GM12864 (cell line): Measurements from ENCODE around the gene FARP1.
"Not testable (repeated sequence)": the region's sequence is repeated elsewhere in the genome, so short reads cannot be mapped to it uniquely, and the experiment has no call there.

Source experiments
- DNase-seq: peaks from one replicate; pipeline ENCODE4 v3.0.0-alpha.2; 2011; ENCODE audit warnings: low read depth
- H3K4me3 ChIP-seq: 2 replicates; pipeline ENCODE4 v1.5.1; 2011; ENCODE audit warnings: mild to moderate bottlenecking, low read depth, low read length, control low read depth
- TF ChIP-seq, protein P1 (sequence below): IDR thresholded peaks from 2 replicates; pipeline ENCODE4 v1.5.1; 2011; ENCODE audit warnings: low read depth, mild to moderate bottlenecking, moderate library complexity, low read length, control low read depth, inconsistent platforms; ENCODE audit errors: missing control alignments

The FARP1 gene

DNA sequence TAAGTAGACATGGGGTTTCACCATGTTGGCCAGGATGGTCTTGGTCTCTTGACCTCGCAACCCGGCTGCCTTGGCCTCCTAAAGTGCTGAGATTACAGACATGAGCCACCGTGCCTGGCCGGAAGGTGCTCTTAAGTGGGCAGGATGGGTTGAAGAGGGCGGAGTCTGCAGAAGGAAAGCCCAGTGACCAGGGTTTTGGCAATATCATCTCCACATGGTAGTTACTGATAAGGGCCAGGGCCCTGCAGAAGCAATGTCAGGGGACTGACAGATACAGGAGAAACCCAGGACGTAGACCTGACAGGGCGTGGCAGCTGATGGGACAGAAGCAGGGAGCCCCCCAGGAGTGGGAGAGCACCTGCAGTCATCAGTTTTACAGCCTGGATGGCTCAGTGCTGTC is 79.9 kb downstream of the FARP1 start:
- DNase-seq, result no peak

DNA sequence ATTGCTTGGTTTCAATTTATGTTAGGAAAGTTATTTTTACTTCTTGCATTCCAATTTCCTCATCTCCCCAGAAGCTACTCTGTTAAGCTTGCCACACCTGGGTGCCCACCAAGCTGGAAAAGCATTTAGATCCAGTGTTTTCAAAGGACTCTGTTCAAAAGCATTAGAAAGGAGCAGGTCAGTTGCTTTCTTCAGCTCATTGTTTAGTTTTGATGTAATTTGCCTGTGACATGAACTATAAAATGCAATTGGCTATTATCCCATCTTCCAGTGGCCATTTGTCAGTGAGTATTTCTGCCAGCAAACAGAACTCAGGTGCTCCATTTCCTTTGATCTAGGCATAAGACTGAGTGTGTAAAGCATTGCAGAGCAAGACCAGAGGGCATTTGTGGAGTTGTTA is 80.8 kb downstream of the FARP1 start:
- TF ChIP-seq, protein P1, sequence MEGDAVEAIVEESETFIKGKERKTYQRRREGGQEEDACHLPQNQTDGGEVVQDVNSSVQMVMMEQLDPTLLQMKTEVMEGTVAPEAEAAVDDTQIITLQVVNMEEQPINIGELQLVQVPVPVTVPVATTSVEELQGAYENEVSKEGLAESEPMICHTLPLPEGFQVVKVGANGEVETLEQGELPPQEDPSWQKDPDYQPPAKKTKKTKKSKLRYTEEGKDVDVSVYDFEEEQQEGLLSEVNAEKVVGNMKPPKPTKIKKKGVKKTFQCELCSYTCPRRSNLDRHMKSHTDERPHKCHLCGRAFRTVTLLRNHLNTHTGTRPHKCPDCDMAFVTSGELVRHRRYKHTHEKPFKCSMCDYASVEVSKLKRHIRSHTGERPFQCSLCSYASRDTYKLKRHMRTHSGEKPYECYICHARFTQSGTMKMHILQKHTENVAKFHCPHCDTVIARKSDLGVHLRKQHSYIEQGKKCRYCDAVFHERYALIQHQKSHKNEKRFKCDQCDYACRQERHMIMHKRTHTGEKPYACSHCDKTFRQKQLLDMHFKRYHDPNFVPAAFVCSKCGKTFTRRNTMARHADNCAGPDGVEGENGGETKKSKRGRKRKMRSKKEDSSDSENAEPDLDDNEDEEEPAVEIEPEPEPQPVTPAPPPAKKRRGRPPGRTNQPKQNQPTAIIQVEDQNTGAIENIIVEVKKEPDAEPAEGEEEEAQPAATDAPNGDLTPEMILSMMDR, result no peak
- no peak overlapping the region for H3K4me3 ChIP-seq
- DNase-seq, result no peak

More for the DNA sequence above, 79.9 kb downstream of the FARP1 start:
- TF ChIP-seq, protein P1, result no peak
- no peak overlapping the region for H3K4me3 ChIP-seq

DNA sequence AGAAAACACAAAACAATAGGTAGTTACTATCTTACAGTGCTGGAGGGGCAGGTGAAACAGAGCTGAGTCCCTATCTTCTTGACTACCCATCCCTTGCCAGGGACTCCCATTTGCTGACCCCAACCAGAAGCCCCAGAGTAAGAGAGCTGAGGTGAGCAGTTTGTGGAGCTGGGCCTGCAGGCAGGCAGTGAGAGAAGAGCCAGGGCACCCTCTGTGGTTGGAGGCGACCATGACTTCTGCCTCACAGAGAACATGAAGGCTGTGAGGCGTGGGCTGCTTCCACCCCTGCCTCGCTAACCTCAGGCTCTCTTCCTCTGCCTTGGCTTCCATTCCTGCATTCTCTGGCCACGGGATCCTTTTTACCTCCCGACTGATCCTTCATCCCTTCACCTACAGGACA is 81.7 kb downstream of the FARP1 start:
- TF ChIP-seq, protein P1, result no peak
- no peak overlapping the region for H3K4me3 ChIP-seq
- DNase-seq, result no peak

DNA sequence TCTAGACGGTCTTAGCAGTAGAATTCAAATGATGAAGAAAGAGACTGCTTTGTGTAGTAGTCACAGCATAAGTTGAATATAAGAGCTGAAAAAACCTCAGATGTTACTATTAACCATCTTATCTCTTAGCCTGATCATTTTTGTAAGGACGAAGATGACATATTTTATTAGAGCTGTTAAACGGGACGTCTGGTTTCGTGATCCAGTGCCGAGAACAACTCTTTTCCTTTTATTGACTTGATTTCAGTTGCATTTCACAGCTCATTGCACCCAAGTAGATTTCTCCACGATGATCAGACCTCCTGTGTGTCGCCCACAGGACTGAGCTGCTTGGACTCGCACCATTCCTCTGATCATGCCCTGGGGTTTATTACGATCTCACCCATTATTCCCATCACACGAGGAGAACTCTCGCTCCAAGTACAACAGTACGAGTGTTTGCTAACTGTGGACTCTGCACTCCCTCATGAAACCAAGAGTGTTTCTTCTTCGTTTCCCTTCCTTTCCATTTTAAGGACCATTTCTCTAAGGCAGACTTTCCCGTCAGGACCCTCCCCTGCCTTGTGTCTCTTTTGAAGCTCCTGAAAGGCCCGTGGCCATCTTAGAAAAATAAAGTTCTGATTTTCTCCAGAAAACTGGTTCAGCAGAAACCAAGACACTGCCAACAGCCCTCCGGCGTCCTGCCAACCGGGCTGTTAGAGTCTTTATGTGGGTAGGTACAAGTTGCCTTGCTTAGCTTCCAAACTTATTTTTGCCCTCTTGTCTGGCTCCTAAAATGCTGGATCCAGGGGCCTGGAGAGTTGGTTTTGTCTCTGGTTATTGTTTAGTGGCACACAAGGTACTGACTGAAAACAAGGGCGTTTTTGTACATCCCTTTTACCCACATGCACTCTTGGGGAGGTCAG is 82.4 kb downstream of the FARP1 start:
- DNase-seq, result no peak
- no peak overlapping the region for H3K4me3 ChIP-seq
- TF ChIP-seq, protein P1, result no peak

DNA sequence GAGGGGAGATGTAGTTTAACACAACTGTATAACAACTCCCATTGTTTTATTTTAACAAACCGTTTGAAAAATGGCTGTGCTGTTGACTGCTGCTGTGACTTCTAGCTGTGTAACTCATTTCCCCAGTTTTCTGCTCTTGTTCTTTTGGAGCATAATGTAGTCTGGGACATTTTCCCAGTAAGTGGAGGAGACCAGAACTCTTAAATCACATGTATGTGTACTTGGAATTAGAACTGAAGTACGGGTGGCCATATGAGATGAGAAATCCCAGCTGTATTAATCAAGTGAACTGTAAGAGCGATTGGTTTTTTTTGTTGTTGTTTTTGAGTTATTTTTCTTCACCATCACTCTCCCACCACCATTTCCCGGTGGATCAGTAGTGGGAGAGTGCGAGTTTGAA is 83.6 kb downstream of the FARP1 start:
- no peak for DNase-seq
- no peak overlapping the region for H3K4me3 ChIP-seq
- TF ChIP-seq, protein P1, result no peak

DNA sequence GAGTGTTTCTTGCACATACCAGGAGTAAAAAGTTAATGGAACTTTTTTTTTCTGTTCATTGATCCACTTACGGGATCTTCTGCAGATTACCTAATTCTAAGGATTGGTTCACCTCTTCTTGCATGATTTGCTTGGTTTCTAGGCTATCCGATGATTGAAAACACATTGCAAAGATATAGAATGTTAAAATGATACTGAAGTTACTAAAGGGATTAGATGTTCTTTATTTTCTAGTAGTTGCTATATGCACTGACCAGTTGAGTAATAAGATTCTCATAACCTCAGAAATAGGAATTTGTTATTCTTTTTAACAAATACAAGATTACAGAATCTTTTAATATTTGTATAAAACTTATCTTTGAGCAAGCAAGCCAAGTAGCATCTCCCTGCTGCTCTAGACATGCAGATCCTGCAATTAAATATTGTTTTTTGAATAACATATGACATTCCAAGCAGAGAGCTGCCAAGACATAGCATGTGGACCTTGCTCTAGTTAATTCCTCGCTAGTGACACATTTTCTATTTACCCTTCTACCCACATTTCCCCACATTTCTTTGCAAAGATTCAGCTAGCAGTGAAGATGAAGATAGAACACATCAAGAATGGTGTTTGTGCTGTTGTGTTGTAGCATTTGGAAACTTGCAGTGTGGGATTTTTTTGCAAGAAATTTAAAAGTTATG is 85.9 kb downstream of the FARP1 start:
- no peak for DNase-seq
- no peak overlapping the region for H3K4me3 ChIP-seq
- TF ChIP-seq, protein P1, result no peak

DNA sequence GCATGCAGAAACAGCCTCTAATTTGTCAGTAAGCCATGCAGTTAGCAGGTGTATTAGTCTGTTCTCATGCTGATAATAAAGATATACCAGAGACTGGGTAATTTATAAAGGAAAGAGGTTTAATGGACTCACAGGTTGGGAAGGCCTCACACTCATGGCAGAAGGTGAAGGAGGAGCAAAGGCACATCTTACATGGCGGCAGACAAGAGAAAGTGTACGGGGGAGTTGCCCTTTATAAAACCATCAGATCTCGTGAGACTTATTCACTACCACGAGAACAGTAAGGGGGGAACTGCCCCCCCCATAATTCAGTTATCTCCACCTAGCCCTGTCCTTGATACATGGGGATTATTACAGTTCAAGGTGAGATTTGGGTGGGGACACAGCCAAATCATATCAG is 87.9 kb downstream of the FARP1 start:
- DNase-seq, H3K4me3 ChIP-seq: not testable (repeated sequence)
